ENCODE results near the gene CLIP2.
A peak's percentile ranks its signal among the peaks of the same experiment; 100 is the strongest.
"Not testable (repeated sequence)": the region's sequence is repeated elsewhere in the genome, so short reads cannot be mapped to it uniquely, and the experiment has no call there.

The CLIP2 gene

DNA sequence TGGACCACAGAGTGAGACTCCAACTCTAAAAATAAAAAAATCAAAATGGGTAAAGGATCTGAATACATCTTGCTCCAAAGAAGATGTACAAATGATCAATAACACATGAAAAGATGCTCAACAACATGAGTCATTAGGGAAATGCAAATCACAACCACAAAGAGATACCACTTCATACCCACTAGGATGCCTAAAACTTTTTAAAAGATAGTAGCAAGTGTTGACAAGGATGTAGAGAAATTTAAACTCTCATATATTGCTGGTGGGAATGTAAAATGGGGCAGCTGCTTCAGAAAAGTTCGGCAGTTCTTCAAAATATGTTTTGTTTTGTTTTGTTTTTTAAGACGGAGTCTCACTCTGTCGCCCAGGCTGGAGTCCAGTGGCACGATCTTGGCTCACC is 118.8 kb downstream of the CLIP2 start:
- no peak for DNase-seq

DNA sequence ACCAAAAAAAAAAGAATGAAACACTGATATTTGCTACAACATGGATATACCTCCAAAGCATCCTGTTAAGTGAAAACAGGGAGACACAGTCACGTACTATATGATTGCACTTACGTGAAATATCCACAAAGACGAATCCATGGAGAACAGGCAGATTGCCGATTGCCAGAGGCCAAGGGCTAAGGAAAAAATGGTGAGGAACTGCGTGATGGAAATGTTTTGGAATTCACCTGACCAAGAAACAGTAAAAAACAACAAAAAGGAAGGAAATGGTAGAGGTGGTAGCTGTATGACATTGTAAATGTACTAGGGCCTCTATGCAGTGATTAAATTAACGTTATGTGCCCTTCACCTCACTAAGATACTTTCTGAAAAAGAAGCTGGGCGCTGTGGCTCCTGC is 120.4 kb downstream of the CLIP2 start:
- DNase-seq = no peak

DNA sequence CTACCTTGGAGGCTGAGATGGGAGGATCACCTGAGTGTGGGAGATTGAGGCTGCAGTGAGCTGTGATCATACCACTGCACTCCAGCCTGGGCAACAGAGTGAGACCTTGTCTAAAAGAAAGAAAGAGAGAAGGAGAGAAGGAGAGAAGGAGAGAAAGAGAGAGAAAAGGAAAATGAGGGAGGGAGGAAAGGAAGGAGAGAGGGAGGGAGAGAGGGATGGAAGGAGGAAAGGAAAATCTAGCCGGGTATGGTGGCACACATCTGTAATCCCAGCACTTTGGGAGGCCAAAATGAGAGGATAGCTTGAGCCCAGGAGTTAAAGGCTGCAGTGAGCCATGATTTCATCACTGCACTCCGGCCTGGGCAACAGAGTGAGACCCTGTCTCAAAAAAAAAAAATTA is 121.6 kb downstream of the CLIP2 start:
- DNase-seq = no peak

DNA sequence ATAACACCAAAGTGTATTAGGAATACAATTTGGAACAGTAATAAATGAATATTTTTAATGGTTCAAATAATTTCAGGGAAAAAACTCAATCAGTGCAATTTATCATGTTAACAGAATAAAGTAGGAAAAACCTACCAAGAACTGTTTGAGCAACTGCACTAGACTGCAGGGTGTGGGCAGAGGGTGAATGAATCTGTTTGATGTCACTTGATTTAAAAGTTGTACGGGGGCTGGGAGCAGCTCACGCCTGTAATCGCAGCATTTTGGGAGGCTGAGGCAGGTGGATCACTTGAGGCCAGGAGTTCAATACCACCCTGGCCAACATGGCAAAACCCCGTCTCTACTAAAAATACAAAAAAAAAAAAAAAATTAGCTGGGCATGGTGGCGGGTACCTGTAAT is 122.4 kb downstream of the CLIP2 start:
- DNase-seq = not testable (repeated sequence)

DNA sequence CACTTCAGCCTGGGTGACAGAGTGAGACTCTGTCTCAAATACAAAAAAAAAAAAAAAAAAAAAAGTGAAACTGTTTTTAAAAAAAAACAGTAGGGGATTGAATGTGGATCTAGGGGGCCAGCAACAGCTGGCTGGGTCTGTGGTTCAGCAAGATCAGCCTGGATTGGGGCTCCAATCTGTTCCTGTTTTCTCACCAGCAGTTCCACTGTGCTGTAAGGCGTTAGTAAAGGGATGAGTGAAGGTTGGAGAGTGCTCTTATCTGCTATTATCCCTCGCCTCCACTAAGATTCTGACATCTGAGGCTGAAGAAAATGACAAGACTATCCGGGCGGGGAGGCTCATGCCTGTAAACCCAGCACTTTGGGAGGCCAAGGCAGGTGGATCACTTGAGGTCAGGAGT is 122.8 kb downstream of the CLIP2 start:
- DNase-seq = no peak

DNA sequence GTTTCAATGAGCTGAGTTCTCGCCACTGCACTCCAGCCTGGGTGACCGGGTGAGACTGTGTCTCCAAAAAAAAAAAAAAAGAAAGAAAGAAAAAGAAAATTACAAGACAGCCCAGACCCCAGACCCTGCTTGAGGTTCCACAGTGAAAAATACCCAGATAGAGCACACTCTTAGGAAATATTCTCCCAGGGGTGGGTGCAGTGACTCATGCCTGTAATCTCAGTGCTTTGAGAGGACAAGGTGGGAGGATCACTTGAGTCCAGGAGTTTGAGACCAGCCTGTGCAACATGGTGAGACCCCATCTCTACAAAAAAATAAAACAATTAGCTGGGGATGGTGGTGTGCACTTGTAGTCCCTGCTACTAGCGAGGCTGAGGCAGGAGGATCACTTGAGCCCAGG is 123.4 kb downstream of the CLIP2 start:
- DNase-seq = no peak

DNA sequence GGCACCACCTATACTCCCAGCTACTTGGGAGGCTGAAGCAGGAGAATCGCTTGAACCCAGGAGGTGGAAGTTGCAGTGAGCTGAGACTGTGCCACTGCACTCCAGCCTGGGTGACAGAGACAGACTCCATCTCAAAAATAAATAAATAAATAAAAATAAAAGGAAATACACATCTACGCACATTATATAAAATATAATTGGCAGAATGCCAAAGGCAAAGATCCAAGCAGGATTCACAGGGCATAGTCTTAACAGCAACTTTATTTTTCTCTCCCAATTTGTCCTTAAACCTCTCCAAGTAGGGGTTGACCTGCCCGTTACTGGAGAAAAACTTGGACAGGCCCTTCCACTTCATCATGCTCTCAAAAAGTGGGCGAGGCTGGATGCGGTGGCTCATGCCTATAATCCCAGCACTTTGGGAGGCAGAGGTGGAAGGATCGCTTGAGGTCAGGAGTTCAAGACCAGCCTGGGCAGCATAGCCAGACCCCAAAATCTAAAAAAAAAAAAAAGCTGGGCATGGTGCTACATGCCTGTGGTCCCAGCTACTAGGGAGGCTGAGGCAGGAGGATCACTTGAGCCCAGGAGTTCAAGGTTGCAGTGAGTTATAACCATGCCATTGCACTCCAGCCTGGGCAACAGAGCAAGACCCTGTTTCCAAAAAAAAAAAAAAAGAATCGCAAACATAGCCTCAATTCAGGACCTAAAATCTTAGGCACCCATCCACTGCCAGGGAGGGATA is 125.6 kb downstream of the CLIP2 start:
- not testable (repeated sequence) for DNase-seq

DNA sequence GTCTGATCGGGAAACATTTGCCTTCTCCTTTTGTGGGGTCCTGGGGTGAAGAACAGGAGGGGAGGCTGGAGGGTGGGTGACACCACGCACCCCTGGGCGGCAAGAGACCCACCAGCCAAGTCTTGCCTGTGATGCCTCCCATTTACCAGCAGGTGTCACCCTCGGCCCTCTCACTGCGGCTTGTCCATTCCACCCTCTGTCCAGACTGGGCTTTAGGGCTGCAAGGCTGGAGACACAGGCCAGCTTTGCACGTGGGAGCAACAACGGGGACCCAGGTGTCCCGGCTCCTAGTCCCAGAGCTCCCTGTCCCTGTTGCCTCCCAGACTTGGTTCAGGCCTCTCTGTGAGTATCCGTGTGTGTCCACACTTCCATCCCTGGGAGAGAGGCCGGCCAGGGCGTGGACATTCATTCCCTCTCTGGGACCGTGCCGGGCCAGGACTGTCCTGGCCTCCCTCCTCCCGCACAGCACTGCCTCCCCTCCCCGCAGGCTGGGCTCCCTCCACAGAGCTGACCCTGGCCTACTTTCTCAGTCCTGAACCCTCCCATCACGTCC is 128.3 kb downstream of the CLIP2 start:
- peak; percentile 70 for DNase-seq

DNA sequence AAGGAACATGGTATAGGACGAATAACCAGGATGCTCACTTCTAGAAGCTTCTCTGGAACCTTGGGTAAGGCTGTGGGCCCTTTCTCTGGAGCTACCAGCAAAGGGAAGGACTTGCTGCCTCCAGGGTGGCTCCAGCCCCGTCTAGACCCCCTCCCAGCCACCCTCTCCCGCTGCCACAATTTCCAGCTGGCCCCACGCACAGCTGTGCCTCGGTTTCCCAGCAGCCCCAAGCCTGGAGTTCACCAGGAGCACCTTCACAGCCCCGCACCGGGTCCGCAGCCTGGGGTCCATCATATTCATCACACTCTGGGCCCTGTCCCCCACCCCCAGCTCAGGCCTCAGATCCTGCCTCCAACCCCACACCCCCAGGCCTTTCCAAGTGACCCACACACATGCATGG is 128.9 kb downstream of the CLIP2 start:
- no peak for DNase-seq

DNA sequence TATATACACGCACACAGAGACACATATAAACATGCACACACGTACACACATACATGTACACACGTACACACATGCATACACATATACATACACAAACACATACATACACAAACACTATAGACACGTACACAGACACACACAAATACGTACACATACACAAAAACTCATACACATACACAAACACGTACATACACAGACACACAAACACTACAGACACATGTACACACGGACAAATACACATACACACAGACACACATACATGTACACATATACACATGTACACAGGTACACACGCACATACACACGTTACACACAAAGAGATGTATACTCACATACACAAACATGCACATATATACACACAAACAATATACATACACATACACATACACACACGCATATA is 129.3 kb downstream of the CLIP2 start:
- no peak for DNase-seq

DNA sequence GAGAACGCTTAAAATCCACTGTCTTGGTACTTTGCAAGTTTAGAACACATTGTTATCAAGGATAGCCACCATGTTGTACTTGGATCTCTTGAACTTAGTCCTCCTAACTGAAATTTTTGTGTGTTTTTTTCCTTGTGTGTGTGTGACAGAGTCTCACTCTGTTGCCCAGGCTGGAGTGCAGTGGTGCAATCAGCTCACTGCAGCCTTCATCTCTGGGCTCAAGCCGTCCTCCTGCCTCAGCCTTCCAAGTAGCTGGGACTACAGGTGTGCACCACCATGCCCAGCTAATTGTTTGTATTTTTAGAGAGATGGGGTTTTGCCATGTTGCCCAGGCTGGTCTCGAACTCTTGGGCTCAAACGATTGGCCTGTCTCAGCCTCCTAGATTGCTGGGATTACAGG is 130.0 kb downstream of the CLIP2 start:
- DNase-seq = not testable (repeated sequence)

DNA sequence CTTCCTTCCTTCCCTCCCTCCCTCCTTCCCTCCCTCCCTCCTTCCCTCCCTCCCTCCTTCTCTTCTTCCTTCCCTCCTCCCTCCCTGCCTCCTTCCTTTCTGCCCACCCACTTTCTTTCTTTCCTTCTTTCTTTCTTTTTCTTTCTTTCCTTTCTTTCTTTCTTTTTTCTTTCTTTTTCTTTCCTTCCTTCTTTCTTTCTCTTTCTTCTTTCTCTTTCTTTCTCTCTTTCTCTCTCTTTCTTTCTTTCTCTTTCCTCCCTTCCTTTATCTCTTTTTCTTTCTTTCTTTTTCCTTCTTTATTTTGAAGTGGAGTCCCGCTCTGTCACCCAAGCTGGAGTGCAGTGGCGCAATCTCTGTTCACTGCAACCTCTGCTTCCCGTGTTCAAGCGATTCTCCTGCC is 130.8 kb downstream of the CLIP2 start:
- DNase-seq = no peak

DNA sequence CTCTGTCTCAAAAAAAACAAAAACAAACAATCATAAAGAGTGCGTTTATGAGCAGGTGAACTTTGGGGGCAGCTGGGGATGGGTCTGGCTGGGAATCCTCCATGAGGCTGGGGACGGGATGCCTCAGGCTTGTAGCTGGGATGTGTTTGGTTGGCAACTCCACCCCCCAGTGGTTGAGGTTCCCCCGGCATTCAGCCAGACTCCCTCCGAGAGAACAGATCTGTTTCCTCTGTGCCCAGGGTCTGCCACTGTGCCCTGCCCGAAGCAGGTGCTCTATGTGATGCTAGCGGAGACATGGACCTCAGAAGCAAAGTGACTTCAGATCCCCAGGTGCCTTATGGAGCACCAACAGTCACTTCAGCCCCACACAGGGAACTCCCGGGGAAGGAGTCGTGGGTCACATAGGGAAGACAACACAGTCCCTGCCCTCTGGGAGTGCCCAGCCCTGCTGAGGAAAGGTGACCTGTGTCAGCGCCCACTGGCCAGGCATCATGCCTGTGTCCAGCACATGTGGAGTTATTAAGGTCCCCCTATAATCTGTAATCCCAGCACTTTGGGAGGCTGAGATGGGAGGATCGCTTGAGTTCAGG is 135.2 kb downstream of the CLIP2 start:
- DNase-seq = no peak

DNA sequence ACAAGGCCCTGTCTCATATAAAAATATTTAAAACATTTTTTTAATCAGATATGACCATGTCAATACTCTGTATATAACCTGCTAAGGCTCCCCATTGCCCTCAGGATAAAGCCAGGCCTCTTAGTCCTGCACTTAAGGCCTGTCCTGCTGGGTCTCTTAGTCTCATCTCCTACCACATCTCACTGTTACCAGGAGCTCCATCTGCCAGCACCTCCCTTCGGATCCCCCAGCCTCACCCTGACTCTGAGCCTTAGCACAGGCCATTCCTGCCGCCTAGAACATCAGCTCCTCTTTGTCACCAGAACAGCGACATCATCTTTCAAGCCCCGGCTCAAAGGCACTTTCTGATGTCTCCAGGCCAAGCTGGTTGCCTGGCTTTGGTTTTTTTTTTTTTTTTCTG is 138.8 kb downstream of the CLIP2 start:
- DNase-seq = no peak

DNA sequence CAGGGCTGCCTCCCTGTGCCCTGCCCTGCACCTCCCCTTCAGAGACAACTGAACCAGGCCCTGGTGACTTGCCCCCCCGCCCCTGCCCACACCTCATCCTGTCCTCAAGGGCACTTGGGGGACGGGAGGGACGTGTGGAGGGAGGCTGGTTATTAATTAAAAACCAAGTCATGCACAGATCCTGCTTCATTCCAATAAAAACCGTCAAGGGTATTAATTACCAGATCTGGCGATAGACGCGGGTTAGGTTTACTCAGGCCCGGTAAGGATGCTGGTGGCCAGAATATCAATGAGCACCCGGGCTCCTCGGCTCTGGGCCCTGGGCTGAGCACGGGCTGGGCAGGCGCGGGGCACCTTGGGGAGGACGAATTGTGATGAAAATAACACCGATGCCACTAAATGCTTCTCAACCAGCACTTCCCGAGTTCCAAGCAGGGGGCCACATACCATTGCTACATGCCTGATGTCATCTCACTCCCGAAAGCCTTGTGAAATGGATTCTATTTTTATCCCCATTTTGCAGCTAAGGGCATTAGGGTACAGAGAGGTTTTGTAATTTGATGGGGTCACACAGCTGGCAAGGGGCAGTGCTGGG is 140.0 kb downstream of the CLIP2 start:
- DNase-seq = no peak

DNA sequence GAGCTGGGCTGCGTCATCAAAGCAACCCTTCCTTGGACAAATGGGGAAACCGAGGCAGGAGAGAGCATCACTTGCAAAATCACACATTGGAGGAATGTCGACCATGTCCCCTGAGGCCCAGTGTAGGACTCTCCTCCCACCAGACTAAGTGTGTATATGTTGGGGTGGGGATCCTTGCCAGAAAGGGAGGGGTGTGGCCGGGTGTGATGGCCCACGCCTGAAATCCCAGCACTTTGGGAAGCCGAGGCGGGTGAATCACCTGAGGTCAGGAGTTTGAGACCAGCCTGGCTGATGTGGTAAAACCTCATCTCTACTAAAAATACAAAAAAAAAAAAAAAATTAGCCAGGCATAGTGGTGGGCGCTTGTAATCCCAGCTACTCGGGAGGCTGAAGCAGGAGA is 141.2 kb downstream of the CLIP2 start:
- DNase-seq = not testable (repeated sequence)

DNA sequence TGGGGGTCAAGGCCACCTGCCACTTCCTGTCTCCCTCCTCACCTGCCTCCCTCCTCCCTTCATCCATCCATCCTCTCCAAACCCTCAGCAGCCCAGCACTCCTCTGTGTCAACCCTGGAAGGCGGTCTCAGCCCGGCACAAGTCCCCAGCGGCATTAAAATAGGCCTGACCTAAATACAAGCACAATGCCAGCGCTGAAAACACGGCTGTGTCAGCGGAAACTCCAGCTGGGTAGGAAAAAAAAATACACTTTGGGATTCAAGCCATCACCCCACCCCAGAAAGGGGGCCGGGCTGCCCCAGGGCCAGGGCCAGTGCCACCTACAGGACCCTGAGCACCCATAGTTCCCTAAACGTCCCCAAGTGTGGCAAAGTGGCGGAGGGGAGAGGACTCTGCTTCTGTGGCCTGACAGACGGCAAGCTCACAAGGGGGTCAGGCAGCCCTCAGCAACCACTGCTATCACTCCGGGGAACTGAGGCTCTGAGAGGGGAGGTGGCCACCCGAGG is 141.8 kb downstream of the CLIP2 start:
- no peak for DNase-seq

DNA sequence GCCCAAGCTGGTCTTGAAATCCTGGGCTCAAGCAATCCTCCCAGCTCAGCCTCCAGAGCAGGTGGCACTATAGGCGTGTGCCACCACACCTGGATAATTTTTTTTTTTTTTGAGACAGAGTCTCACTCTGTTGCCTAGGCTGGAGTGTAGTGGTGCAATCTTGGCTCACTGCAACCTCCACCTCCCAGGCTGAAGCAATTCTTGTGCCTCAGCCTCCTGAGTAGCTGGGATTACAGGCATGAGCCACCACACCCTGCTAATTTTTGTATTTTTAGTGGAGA is 148.0 kb downstream of the CLIP2 start:
- not testable (repeated sequence) for DNase-seq

DNA sequence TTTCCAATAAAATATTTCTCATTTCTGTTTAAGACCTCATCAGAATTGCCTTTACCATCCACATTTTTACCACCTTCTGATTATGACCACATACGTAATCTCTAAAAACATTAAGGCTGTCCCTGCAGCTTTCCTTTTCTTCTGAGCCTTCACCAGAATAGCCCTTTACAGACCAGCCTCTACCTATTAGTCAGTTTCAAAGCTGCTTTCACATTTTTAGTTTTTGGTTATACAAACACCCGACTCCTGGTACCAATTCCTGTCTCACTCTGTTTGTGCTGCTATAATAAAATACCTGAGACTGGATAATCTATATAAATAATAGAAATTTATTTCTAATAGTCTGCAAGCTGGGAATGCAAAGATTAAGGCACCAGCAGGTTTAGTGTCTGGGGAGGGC is 149.1 kb downstream of the CLIP2 start:
- DNase-seq = no peak

DNA sequence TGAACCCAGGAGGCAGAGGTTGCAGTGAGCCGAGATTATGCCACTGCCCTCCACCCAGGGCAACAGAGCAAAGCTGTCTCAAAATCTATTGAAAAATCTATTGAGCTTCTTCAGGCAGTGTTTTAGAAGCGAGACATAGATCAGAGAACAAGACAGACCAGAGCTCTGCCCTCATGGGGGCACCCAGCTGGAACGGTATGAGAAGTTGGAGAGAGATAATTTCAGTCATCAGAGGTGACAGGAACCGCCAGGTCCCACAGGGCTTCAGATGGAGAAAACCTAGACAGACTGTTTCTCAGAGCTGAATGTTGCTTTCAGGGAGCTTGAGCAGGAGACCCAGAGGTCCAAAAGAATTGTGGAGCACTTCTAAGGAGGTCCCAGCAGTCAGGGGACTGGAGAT is 150.3 kb downstream of the CLIP2 start:
- DNase-seq = no peak

DNA sequence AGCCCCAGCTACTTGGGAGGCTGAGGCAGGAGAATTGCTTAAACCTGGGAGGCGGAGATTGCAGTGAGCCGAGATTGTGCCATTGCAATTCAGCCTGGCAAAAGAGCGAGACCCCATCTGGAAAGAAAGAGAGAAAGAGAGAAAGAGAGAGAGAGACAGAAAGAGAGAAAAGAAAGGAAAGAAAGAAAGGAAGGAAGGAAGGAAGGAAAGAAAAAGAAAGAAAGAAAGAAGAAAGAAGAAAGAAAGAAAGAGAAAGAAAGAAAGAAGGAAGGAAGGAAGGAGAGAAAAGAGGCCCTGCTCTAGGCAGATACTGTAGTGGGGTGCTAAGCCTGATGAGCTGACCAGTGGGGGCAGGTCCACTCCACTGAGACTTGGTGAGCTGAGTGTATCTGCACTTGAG is 150.9 kb downstream of the CLIP2 start:
- DNase-seq = not testable (repeated sequence)

DNA sequence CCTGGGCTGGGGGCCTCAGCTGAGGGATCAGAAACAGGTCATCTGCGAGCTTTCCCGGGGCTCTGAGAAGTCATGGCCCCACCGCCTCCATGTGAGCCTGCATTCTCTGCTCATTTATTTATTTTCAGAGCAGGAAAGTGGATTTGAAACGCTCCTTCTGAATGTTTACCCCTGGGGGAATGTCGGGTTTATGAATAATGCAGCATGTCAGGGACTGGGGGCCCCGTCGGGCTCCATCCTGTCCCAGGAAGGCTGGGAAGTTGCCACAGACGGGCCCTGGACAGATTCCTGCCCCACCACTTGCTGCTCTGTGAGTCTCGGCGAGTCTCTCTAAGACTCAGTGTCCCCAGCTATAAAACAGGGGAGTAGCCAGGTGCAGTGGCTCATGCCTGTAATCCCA is 152.6 kb downstream of the CLIP2 start:
- no peak for DNase-seq

DNA sequence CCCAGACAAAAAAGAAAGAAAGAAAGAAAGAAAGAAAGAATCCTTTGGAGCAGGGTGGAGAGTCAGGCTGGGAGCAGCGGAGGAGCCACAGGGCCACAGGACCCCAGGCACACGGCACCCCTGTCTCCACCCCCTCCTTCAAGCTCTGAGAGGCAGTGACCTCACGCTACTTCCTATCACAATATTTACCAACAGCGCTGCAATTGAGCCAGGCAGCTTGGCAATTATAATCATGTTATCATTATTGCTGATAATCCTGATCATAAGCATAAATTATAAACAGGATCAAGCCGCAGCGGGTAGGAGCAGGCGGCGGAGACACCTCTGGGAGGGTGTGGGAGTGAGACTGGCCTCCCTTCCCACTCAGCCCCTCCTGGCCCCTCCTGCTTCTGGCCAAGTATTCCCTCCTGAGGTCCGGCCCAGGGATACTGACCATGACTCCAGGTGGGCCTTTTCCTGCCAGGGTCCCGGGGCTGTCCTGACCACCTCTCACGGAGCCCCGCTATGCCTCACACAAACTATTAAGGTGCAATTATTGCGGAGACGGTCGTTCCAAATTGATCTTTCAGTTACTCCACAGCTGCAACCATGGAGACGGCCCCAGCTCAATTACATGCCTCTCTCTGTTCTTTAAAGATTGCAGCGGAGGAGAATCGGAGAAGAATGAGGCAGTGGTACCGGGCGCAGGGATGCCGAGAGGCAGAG is 154.5 kb downstream of the CLIP2 start:
- no peak for DNase-seq

DNA sequence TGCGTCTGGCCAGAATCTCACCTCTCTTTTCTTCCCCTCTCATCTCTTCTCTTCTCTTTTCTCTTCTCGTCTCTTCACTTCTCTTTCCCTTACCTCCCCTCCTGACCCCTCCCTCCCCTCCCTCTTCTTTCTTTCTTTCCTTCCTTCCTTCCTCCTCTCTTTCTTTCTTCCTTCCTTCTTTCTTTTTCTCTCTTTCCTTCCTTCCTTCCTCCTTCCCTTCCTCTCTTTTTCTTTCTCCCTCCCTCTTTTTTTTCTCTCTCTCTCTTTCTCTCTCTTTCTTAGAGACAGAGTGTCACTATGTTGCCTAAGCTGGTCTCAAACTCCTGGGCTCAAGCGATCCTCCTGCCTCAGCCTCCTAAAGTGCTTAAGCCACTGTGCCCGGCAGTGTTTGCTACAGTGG is 159.9 kb downstream of the CLIP2 start:
- no peak for DNase-seq
